HG03060 (cell line): Measurements from ENCODE around the gene CHST13.

Experiments used
- ATAC-seq: cut with Tn5 transposase; IDR thresholded peaks from one replicate; pipeline ENCODE4 v1.9.1; 2021; ENCODE audit warnings: low read depth, moderate number of reproducible peaks; ENCODE audit not compliant: unreplicated experiment

The CHST13 gene, protein sequence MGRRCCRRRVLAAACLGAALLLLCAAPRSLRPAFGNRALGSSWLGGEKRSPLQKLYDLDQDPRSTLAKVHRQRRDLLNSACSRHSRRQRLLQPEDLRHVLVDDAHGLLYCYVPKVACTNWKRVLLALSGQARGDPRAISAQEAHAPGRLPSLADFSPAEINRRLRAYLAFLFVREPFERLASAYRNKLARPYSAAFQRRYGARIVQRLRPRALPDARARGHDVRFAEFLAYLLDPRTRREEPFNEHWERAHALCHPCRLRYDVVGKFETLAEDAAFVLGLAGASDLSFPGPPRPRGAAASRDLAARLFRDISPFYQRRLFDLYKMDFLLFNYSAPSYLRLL

DNA sequence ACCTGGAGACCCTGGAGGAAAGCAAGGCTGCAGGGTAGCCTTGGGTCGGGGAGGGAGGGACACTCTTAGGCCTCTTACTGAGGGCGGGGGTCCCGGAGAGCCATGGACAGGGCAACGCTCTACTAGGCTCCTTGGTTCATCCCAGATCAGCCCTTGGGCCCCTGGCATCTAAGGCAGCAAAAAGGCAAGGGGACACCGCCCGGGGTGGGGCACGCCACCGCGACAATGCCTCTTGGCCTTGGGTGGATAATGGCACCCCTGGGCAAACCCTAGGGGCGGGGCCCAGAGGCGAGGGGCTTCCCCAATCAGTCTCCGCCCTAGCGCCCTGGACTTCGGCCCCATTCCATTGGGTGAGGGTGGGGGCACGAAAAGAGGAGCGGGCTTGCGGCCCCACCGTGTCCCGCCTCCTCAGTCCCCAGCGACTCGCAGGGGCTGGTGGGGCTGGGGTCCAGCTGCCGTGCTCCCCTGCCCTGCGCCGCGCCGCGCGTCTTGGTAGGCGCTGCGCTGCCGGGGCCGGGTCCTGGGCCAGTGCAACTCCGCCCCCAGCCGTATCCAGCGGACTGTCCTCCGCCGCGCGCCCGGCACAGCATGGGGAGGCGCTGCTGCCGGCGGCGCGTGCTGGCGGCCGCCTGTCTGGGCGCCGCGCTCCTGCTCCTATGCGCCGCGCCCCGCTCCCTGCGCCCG, at the start of gene CHST13:
TSS of gene CHST13 (plus strand) at position 411 of the 684 bp plus-strand sequence. CDS start at position 589, 178 bp downstream.
- no peak for ATAC-seq

DNA sequence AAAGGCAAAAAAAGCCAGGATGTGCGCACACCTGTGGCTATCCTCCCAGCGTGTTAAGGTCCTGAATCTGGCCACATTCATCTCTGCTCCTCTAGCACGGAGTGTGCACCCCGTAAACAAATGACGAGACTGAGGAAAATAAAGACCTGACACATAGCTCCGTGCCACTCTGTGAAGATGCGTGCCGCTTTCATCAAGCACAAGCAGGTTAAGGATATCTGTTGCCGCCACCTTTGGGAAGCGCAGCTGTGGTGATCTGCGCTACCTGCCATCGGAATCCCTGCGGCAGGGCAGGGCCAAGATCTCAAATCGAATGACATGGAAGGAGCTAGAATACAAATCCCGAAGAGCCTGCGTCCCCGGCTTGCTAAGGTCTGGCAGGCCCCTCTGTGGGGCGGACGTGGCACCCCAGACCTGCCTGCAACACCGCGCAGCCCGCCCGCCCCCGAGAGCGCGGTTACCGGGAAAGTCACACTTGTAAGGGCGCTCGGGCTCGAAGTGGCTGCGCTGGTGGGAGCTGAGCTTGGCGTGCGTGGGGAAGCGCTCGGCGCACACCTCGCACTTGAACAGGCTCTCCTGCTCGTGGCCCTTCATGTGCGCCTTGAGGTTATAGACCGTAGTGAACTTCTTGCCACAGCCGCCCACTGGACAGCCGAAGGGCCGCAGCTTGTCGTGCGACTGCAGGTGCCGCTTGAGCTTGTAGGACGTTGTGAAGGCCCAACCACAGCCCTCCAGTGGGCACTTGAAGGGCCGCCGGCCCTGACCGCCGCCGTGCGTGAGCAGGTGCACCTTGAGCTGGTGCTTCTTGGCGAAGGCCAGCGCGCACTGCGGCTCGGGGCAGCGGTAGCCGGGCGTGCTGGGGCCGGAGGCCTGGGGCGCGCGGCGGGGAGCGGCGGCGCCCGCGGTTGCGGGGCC, 49.2 kb upstream of the CHST13 start:
- peak; percentile 8 for ATAC-seq

DNA sequence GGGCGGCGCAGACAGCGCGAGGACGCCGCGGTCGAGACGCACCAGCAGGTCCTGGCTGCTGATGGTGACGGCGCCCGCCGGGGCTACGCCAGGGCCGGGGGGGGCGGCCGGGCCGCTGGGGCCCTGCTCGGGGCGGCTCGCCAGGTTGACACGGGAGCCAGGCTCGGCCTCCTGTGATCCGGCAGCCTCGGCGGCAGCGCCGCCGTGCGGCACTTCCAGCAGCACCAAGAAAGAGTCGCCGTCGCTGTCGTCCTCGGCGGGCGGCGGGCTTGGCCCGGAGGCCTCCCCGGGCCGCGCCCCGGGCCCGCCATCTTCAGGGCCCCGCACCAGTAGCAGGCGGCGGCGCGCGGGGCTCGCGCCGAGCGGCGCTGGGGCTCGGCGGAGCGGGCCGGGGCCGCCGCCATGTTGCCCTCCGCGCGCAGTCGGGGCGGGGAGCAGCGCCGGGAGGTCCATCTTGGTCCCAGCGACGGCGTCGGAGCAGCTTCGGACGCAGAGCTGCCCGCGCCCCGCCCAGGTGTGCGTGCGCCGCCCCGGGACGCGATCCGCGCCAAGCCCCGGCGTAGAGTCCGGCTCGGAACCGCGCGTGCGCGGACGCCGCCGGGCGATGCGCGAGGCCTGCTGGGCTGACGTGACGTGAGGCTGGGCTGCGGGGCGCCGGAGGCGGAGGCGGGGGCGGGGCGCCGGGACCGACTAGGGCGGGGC, 48.4 kb upstream of the CHST13 start, which contains the start of gene ZXDC:
TSS of gene ZXDC (minus strand) at position 479 of the 702 bp plus-strand sequence. CDS start at position 453, 26 bp downstream.
- peak; percentile 47 for ATAC-seq

DNA sequence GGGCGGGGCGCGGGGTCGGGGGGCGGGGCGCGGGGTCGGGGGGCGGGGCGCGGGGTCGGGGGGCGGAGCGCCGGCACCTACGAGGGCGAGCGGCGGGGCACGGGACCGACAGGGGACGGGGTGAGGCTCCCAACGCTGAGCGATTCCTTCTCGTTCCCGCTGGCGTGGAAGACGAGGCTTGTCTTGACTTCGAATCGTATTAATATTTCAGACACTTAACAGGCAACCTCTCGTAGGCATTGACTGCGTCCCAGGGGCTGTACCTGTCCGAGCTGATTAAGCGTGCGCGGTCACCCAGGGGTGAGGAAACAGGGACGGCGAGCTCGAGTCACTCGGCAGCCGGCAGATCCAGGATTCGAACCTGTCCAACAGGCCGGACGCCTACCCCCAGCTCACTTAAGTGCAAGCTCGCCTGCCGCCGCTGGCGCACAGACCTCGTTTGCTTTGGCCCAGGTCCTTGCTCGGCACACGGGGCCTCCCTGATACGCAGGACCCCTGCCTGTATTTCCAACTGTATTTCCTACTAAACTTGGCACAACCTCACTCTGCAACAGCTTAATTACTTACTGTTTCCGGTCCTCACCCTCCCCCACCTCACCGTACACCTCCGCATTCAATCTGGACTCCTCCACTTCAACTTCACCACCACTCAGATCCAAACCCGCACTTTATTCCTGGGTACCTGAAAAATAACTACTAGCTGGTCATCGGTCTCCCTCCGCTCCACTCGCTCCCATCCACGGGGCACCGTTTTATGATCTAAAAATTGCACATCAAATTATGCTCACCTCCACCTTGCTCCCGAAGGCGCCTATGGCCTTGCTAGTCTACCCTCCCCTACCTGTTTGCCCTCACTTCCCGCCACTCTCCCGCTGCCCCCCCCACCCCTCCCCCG, 47.5 kb upstream of the CHST13 start:
- no peak for ATAC-seq

DNA sequence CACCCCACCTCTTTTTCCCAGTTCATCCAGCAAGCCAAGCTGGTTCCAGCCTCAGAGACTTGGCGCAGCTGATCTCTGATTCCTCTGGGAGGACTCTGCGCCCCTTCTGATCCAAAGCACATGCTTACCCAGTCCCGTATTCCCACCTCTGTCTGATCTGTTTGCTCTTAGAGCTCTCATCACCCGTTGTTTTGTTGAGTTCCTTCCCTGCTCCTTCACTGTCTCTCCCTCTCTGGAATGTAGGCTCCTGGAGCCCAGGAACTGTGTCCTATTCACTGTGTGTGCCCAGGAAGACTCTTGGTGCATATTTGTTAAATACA, 46.9 kb upstream of the CHST13 start:
- ATAC-seq: no peak

DNA sequence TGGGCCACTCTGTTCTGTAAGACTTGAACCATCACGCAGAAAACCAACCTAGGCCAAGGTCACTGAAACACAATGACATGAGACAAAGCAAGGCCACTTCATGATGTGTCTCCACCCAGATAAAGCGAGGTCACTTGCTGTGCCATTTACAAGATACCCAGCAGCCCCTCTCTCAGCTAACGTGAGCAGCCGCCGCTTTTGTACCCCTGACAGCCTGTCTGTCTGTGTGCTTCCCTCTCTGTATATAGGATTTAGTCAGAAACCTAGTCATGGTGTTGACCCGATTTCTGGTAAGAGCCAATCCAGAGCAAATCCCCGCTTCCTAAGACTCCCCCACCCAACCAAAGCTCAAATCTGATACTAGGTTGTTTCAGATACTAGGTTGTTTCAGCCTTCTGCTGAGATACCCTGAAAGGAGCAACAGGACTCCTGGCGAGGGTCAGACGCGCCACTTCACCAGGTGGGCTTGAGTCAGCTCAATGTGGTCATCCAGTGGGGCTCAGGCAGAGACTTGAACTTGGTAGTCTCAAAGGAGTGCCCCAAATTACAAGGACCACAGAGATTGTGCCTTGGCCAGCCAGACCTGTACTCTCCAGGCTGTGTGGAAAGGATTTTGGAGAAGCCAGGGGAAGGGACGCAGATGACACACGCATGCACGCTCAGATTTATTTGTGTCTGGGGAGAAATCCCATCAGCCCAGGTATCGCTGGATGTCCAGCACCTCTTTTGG, 45.2 kb upstream of the CHST13 start:
- no peak for ATAC-seq

DNA sequence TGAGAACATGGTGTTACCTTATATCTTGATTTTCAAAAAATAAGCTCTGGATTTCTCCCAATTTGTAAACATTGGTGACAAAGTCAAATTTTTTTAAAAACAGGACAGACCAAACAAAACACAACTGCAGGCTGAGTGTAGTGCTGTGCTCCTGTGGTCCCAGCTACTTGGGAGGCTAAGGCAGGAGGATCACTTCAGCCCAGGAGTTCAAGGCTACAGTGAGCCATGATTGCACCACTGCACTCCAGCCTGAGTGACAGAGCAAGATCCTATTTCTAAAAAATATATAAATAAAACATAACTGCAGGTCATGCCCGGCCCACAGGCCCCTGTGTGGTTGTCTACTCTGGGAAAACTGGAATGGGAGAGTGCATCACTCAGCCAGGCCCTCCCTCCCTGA, 44.3 kb upstream of the CHST13 start:
- no peak for ATAC-seq

DNA sequence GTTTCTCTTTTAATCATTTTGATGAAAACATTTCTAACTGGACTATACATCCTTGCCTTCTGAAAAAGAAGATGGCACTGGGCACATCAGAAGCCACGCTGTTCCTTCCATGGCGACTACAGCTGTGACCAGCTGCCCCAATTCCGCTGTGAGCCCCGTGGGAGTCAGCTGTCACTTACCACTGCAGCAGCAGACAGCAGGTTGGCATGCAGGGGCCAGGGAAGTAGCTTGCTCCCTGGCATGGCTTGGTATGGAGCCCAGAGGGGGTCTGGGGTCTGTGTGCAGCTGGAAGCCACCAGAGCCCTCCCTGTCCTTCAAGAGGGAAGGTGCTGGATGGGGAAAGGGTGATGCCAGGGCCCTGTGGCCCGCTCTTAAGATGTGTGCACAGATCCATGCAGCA, 43.7 kb upstream of the CHST13 start:
- no peak for ATAC-seq

DNA sequence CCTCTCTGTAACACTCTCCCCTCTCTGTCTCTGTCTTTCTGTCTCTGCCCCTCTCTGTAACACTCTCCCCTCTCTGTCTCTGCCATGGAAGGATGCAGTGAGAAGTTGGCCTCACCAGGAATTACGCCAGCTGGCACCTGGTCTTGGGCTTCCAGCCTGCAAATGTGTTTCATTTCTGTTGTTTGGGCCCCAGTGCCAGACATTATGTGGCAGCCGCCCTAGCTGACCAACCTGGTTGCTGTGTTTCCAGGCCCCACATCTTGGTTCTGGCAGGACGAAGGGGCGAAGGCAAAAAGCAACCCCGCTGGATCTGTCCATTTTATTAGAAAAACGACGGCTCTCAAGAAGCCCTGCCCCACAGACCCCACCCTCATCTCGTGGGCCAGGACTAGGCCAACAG, 43.1 kb upstream of the CHST13 start:
- ATAC-seq: no peak

DNA sequence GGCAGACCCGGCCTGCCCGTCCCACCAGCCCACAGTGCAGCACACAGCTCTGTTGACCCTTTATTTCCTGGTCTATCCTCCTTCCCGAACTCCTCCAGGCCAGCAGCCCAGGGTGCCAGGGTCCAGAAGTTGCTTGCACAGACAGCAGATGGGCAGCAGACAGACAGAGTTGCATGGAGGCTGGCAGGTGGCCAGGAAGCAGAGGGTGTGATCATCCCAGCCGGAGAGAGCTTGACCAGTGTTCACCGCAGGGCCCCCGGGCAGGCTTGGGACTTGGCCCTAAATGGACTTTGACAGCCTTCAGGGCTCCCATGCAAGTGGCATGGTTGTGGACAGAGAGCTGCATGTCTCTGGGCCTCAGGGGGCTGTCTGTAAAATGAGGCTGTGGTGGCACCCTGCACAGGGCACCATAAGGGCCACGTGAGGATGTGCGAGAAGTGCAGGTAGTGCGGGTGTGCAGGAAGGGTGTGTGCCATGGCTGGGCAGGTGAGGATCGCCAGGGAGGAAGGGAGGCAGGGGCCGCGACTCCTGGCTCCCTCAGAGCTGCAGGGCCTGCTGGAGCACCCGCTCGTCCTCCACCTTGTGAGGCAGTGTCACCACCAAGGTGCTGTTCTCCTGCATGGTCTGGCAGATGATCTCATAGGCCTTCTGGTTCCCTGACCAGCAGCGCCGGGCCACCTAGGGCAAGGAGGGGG, 42.0 kb upstream of the CHST13 start:
- no peak for ATAC-seq

DNA sequence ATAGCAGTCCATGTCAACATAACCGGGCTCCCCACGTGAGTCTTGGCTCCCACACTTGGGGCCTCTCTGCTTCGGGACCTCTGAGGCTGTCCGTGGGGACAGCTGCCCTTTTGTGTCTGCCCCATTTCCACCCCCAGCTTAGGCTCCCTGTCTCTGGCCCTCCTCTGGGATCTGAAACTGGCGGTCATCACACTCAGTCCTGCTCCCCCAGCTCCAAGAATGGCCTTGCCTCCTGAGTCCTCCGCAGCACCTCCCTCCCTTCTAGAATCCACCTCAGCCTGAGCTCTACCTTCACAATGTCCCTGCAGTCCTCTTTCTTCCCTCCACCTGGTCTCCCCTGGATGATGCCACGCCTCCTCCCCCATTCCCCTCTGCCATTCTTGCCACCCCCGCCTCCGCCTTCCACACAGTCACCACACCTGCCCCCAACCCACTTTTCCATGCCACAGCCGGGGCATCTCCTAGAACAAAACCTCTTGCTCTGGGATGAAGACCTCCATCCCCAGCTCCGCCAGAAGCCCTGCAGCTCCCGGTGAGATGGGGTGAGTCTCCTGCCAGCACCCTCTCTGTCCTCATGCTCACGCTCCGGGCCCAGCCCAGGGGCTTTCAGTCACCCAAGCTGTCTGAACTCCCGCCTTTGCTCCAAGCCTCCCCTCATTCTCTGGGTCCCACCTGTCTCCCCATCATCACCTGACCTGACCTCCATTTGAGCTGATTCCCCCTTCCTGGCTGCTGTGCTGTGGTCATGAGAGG, 41.3 kb upstream of the CHST13 start:
- no peak for ATAC-seq

DNA sequence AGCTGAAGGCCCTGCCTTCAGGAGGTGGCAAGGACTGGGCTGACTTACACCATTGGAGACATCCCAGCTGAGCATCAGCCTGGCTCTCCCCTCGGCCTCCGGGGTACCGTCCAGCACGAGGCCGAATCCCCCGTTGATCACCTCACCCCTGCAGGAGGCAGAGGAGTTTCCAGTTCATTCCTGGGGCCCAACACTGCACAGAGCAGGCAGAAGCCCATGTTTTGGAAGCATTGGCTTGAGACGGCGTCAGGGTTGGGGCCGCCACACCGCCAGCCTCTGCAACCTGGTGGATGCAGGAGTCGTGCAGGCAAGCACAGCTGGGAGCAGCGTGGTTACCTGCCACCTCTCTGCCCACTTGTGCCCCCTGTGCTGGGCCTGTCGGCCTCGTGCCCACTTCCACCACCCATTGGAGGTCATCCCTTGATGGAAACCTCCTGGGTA, 40.6 kb upstream of the CHST13 start:
- ATAC-seq: no peak

DNA sequence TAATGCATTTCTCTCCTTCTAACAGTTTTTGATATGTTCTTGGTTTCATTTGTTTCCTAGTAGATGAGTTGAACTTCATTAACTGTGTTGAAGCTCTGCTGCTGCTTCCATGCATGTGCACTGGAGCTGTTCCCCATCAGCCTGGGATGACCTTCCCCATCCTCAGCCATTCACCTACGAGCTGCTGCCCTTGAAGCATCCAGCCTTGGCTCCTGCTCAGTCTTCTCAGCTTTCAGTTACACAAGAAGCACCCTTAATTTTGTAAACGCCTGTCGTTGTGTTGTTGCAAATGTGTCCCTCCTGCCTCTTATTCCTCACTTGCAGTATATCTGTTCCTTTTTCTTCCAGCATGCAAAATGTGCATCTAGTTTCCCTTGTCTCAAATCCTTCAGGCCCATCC, 39.8 kb upstream of the CHST13 start:
- no peak for ATAC-seq

DNA sequence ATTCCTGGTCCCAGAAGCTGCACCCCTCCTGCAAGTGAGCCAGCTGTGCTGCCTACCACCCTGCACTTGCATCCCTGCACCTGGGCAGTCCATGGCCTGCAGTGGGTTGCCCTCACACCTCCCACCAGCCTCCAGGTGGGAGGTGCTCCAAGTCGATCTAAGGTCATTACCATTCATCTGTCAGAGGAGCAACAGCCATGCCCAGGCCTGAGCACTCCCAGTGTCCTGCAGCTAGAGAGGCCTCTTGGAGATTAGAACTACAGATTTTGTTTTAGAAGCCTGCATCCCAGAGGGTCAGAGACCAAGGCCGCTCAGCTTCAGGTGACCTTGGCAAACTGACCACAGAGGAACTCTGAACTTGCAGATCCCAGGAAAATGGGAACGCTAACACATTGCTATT, 39.3 kb upstream of the CHST13 start:
- ATAC-seq: no peak

DNA sequence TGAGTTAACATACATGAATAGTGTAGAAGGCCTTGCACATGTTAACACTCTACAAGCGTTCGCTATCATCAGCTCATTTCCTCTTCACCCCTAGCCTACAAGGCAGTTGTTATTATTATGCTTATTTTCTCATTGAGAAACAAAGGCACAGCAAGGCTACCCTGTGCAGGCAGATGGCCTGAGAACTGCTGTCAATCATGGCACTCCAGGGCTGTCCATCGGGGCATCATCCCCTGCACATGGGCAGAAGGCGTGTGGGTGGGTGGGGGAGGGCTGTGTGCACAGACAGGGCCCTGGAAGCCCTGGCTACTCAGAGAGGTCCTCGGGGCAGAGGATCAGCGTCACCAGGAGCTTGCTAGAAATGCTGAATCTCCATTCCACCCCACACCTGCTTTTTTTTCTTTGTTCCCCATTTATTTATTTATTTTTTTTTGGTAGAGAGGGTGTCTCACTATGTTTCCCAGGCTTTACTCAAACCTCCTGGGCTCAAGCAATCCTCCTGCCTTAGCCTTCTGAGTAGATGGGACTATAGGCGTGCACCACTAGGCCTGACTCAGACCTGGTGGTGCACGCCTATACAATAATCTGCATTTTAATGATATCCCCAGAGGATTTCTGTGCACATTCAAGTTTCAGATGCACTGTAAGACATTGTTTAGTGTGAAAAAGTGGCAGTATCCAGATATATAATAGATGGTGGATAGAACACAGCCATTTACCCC, 38.6 kb upstream of the CHST13 start:
- no peak for ATAC-seq

DNA sequence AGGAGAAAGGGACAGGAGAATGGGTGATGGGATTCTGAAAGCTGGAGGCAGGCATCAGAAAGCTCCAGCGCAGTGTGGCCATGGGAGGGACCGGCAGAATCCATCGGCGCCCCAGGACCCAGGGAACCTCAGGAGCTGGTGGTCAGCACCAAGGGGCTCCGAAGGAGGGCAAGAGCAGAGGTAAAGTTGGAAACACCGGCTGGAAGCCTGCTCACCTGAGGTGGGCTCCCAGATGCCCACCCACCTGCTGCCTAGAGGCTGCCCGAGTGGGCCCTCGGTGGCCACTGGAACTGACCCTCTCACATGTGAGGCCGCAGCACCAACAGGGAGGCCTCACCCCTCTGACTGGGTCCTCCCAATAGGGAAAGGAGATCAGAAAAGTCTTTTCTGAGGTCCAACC, 38.0 kb upstream of the CHST13 start:
- no peak for ATAC-seq

DNA sequence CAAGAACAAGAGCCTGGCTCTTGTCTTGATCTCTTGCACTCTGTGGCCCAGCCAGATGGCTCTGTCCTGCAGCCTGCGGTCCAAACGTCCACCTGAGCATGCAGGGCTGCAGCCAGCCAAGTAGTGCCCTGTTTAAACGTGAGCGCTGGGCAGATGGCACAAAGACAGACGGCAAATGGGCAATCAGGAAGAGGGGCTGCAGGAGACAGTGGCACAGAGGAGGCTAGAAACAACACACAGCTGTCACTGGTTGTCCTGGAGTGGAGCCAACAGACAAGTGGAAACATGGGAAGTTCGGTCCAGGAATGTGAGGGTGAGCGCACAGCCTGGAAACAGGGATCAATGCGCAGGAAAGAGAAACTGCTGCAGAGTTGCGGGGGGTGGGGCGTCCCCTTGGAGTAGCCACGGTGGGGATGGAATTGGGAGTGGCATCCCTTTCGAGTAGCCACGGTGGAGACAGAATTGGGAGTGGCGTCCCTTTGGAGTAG, 37.6 kb upstream of the CHST13 start:
- ATAC-seq: no peak
